ENCODE data around the gene ITIH1. TPM values are rescaled to one million over a fixed set of nuclear protein-coding genes. Genes with fewer than 3 reads are reported as not detected.

The ITIH1 gene
- polyA plus RNA-seq, 2 of the 4 experiments (the other 2 are of a cell fraction), result not detected

DNA sequence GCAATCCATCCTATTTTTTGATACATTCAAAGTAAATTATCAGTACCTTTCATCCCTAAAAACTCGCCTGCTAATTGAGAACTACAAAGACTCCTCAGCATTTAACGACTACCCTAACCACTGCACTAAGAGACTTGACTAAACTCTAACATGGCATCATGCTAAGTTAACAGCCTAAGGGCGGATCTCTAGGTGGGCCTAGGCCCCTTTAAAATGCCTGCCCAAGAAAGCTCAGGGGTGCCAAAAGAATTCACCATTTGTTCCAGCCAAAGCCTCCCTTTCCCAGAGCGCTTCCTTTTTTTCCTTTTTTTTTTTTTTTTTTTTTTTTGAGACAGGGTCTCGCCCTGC lies 6.1 kb upstream of the ITIH1 start:
- Histone ChIP-seq H3K4me3 (peak overlapping the region; percentile 71), H3K27ac (peak overlapping the region; percentile 85 to 93), H3K9me3 (no peaks in the 10 kb centered on the region), H3K4me2 (peak overlapping the region; percentile 87), H3K4me1 (peaks cover 13% of the 10 kb centered on the region)
- ATAC-seq (peak; percentile 36 to 48; a peak in 5 of 6 replicates), FAIRE-seq (no peak), DNase-seq (ENCODE audit: low read depth in 1 of 2, low spot score in 1 of 2) (no peak)
- POLR2A ChIA-PET, result interaction anchor here (1.0 to 1.3 kb wide), 2 partner anchors 8 to 27 kb away, joined by 3 read pairs; no protein-coding TSS in a partner anchor
- TF ChIP-seq RFX5 (IDR thresholded peaks at IDR 0.05) (no peak), TFCP2L1 (CRISPR knock-in tag; IDR thresholded peaks at IDR 0.05) (no peak), TP53 (CRISPR knock-in tag; IDR thresholded peaks at IDR 0.05) (no peak), CTCF (IDR thresholded peaks at IDR 0.05) (no peak), SREBF2 (IDR thresholded peaks at IDR 0.05) (no peak), GATA3 (IDR thresholded peaks at IDR 0.05; ENCODE audit: borderline replicate concordance) (no peak), HES2 (IDR thresholded peaks at IDR 0.05) (no peak), PBX3 (IDR thresholded peaks at IDR 0.05) (no peak), FOSL2 (IDR thresholded peaks at IDR 0.05) (no peak), FOSL2 (CRISPR knock-in tag; IDR thresholded peaks at IDR 0.05) (no peak), CBX2 (IDR thresholded peaks at IDR 0.05; ENCODE audit: borderline replicate concordance, low read depth) (no peak), EHF (CRISPR knock-in tag; IDR thresholded peaks at IDR 0.05) (no peak), BCL3 (IDR thresholded peaks at IDR 0.05) (no peak), HOXA7 (CRISPR knock-in tag; IDR thresholded peaks at IDR 0.05) (no peak), ESRRA (IDR thresholded peaks at IDR 0.05; ENCODE audit: borderline replicate concordance, low read length) (no peak), EHMT2 (IDR thresholded peaks at IDR 0.05; ENCODE audit: low read depth) (no peak), POLR2AphosphoS2 (conservative IDR thresholded peaks at IDR 0.05; ENCODE audit: low read length) (no peak)
- TF ChIP-seq, protein P1, sequence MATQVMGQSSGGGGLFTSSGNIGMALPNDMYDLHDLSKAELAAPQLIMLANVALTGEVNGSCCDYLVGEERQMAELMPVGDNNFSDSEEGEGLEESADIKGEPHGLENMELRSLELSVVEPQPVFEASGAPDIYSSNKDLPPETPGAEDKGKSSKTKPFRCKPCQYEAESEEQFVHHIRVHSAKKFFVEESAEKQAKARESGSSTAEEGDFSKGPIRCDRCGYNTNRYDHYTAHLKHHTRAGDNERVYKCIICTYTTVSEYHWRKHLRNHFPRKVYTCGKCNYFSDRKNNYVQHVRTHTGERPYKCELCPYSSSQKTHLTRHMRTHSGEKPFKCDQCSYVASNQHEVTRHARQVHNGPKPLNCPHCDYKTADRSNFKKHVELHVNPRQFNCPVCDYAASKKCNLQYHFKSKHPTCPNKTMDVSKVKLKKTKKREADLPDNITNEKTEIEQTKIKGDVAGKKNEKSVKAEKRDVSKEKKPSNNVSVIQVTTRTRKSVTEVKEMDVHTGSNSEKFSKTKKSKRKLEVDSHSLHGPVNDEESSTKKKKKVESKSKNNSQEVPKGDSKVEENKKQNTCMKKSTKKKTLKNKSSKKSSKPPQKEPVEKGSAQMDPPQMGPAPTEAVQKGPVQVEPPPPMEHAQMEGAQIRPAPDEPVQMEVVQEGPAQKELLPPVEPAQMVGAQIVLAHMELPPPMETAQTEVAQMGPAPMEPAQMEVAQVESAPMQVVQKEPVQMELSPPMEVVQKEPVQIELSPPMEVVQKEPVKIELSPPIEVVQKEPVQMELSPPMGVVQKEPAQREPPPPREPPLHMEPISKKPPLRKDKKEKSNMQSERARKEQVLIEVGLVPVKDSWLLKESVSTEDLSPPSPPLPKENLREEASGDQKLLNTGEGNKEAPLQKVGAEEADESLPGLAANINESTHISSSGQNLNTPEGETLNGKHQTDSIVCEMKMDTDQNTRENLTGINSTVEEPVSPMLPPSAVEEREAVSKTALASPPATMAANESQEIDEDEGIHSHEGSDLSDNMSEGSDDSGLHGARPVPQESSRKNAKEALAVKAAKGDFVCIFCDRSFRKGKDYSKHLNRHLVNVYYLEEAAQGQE (IDR thresholded peaks at IDR 0.05), result no peak
- CTCF ChIA-PET, result no interaction called here
- WGBS (ENCODE audit: missing lambda C conversion rate), result 55% methylated on average over 5 of the region's 5 CpGs

- FAIRE-seq (no peak), DNase-seq (ENCODE audit: low read depth in 1 of 2, low spot score in 1 of 2) (no peak), ATAC-seq (no peak)
- Histone ChIP-seq H3K4me2 (peak overlapping the region; percentile 87), H3K4me3 (peak overlapping the region; percentile 71; the same call in 1 of the 3 replicates), H3K27ac (peak overlapping the region; percentile 85 to 93), H3K4me1 (peaks cover 13% of the 10 kb centered on the region), H3K9me3 (no peaks in the 10 kb centered on the region)
- POLR2A ChIA-PET, result interaction anchor here (1.0 to 1.3 kb wide), 2 partner anchors 8 to 27 kb away, joined by 3 read pairs; no protein-coding TSS in a partner anchor
- CTCF ChIA-PET, result no interaction called here
- 88% methylated on average over 10 of the region's 10 CpGs for WGBS (ENCODE audit: missing lambda C conversion rate)
- TF ChIP-seq HOXA7 (CRISPR knock-in tag; IDR thresholded peaks at IDR 0.05), result no peak
- TF ChIP-seq ZNF302 (CRISPR knock-in tag; IDR thresholded peaks at IDR 0.05), result no peak
- no peak for TF ChIP-seq HOXB5 (CRISPR knock-in tag; IDR thresholded peaks at IDR 0.05)
- no peak for TF ChIP-seq ZC3H11A (IDR thresholded peaks at IDR 0.05)
- no peak for TF ChIP-seq FOSL2 (IDR thresholded peaks at IDR 0.05)
- TF ChIP-seq FOSL2 (CRISPR knock-in tag; IDR thresholded peaks at IDR 0.05), result no peak
- TF ChIP-seq TFCP2L1 (CRISPR knock-in tag; IDR thresholded peaks at IDR 0.05), result no peak
- TF ChIP-seq POLR2AphosphoS2 (conservative IDR thresholded peaks at IDR 0.05; ENCODE audit: low read length), result no peak
- TF ChIP-seq ZFP36 (IDR thresholded peaks at IDR 0.05; ENCODE audit: borderline replicate concordance, partially characterized antibody), result no peak
- no peak for TF ChIP-seq FOSB (CRISPR knock-in tag; IDR thresholded peaks at IDR 0.05)
- no peak for TF ChIP-seq SREBF2 (IDR thresholded peaks at IDR 0.05)
- no peak for TF ChIP-seq CTCF (IDR thresholded peaks at IDR 0.05)
- no peak for TF ChIP-seq EHMT2 (IDR thresholded peaks at IDR 0.05; ENCODE audit: low read depth)
- TF ChIP-seq JUN (IDR thresholded peaks at IDR 0.05), result no peak
Observed at GRCh38 chr3:52771702-52772101, 5.7 kb upstream of the ITIH1 start.

Measured in A549 (cell line).